Activated naive CD8-positive, alpha-beta T cell treated with anti-CD3 and anti-CD28 coated beads for 36 hours (primary cell): ENCODE data around the gene HEMK1. TPM values are rescaled to one million over a fixed set of nuclear protein-coding genes. Genes with fewer than 3 reads are reported as not detected.

Experiments
- DNase-seq: peaks from one replicate; pipeline ENCODE4 v3.0.0; 2021
- H3K27ac Mint-ChIP-seq: one replicate; pipeline ENCODE4 v1.8.0; 2022; ENCODE audit warnings: mild to moderate bottlenecking, moderate library complexity, mixed read lengths
- H3K27me3 Mint-ChIP-seq: one replicate; pipeline ENCODE4 v1.8.0; 2022; ENCODE audit warnings: mild to moderate bottlenecking, mixed read lengths
- H3K36me3 Mint-ChIP-seq: one replicate; pipeline ENCODE4 v1.8.0; 2021; ENCODE audit warnings: mild to moderate bottlenecking, mixed read lengths
- H3K4me1 Mint-ChIP-seq: one replicate; pipeline ENCODE4 v1.8.0; 2021; ENCODE audit warnings: mixed read lengths
- H3K4me3 Mint-ChIP-seq: one replicate; pipeline ENCODE4 v1.8.0; 2022; ENCODE audit warnings: mild to moderate bottlenecking, moderate library complexity, mixed read lengths
- H3K9me3 Mint-ChIP-seq: one replicate; pipeline ENCODE4 v1.8.0; 2022; ENCODE audit warnings: mixed read lengths
- total RNA-seq, 2 experiments: library from RNA; stranded (reverse); gene quantifications; one replicate each; pipeline ENCODE4 v1.2.3, GENCODE V29; 2021

Gene HEMK1
- total RNA-seq, 2 experiments from 2014 or later = 59.8 to 64.7 TPM

- Mint-ChIP-seq H3K27me3 (peaks cover 6% of the 10 kb centered on the region), H3K4me3 (no peak overlapping the region), H3K36me3 (no peaks in the 10 kb centered on the region), H3K9me3 (no peaks in the 10 kb centered on the region), H3K4me1 (no peaks in the 10 kb centered on the region), H3K27ac (no peak overlapping the region)
- no peak for DNase-seq
Observed at GRCh38 chr3:50536471-50537180, 32.7 kb upstream of the HEMK1 start.

- no peak for DNase-seq
- no peaks in the 10 kb centered on the region for H3K9me3 Mint-ChIP-seq
- H3K4me3 Mint-ChIP-seq = no peak overlapping the region
- peaks cover 4% of the 10 kb centered on the region for H3K27me3 Mint-ChIP-seq
- H3K36me3 Mint-ChIP-seq = no peaks in the 10 kb centered on the region
- H3K27ac Mint-ChIP-seq = no peak overlapping the region
- H3K4me1 Mint-ChIP-seq = no peaks in the 10 kb centered on the region
Observed at GRCh38 chr3:50537421-50538129, 31.7 kb upstream of the HEMK1 start.

- Mint-ChIP-seq H3K4me1 (no peaks in the 10 kb centered on the region), H3K36me3 (no peaks in the 10 kb centered on the region), H3K27ac (no peak overlapping the region), H3K27me3 (peaks cover 4% of the 10 kb centered on the region), H3K4me3 (no peak overlapping the region), H3K9me3 (no peaks in the 10 kb centered on the region)
- no peak for DNase-seq
Observed at GRCh38 chr3:50539356-50540286, 29.7 kb upstream of the HEMK1 start.

- no peaks in the 10 kb centered on the region for H3K36me3 Mint-ChIP-seq
- no peaks in the 10 kb centered on the region for H3K4me1 Mint-ChIP-seq
- H3K27me3 Mint-ChIP-seq = peaks cover 4% of the 10 kb centered on the region
- peak; percentile 42 for DNase-seq
- no peaks in the 10 kb centered on the region for H3K9me3 Mint-ChIP-seq
- H3K4me3 Mint-ChIP-seq = no peak overlapping the region
- H3K27ac Mint-ChIP-seq = no peak overlapping the region
Observed at GRCh38 chr3:50542177-50543034, 26.9 kb upstream of the HEMK1 start.

GRCh38 chr3:50545781-50546180 lies 23.5 kb upstream of the HEMK1 start:
- peaks cover 4% of the 10 kb centered on the region for H3K27me3 Mint-ChIP-seq
- H3K4me1 Mint-ChIP-seq = no peaks in the 10 kb centered on the region
- no peak for DNase-seq
- no peak overlapping the region for H3K4me3 Mint-ChIP-seq
- no peak overlapping the region for H3K27ac Mint-ChIP-seq
- no peaks in the 10 kb centered on the region for H3K9me3 Mint-ChIP-seq
- no peaks in the 10 kb centered on the region for H3K36me3 Mint-ChIP-seq

GRCh38 chr3:50549226-50549625 lies 20.1 kb upstream of the HEMK1 start:
- no peak for DNase-seq
- Mint-ChIP-seq H3K36me3 (no peaks in the 10 kb centered on the region), H3K27me3 (no peaks in the 10 kb centered on the region), H3K4me1 (no peaks in the 10 kb centered on the region), H3K27ac (no peak overlapping the region), H3K4me3 (no peak overlapping the region), H3K9me3 (no peaks in the 10 kb centered on the region)

GRCh38 chr3:50550079-50550736 lies 19.1 kb upstream of the HEMK1 start:
- Mint-ChIP-seq H3K27ac (no peak overlapping the region), H3K4me1 (peaks cover 4% of the 10 kb centered on the region), H3K36me3 (no peaks in the 10 kb centered on the region), H3K27me3 (no peaks in the 10 kb centered on the region), H3K9me3 (no peaks in the 10 kb centered on the region), H3K4me3 (no peak overlapping the region)
- DNase-seq = peak; percentile 68

- H3K4me1 Mint-ChIP-seq = peaks cover 4% of the 10 kb centered on the region
- H3K4me3 Mint-ChIP-seq = no peak overlapping the region
- H3K9me3 Mint-ChIP-seq = no peaks in the 10 kb centered on the region
- H3K27ac Mint-ChIP-seq = no peak overlapping the region
- no peaks in the 10 kb centered on the region for H3K27me3 Mint-ChIP-seq
- DNase-seq = no peak
- no peaks in the 10 kb centered on the region for H3K36me3 Mint-ChIP-seq
Observed at GRCh38 chr3:50551054-50551659, 18.2 kb upstream of the HEMK1 start.

GRCh38 chr3:50551681-50552435 lies 17.5 kb upstream of the HEMK1 start:
- Mint-ChIP-seq H3K4me1 (peaks cover 4% of the 10 kb centered on the region), H3K9me3 (no peaks in the 10 kb centered on the region), H3K36me3 (no peaks in the 10 kb centered on the region), H3K4me3 (no peak overlapping the region), H3K27ac (no peak overlapping the region), H3K27me3 (no peaks in the 10 kb centered on the region)
- no peak for DNase-seq

- peaks cover 4% of the 10 kb centered on the region for H3K4me1 Mint-ChIP-seq
- H3K4me3 Mint-ChIP-seq = no peak overlapping the region
- peak overlapping the region; percentile 22 for H3K27ac Mint-ChIP-seq
- no peaks in the 10 kb centered on the region for H3K36me3 Mint-ChIP-seq
- no peaks in the 10 kb centered on the region for H3K27me3 Mint-ChIP-seq
- no peak for DNase-seq
- H3K9me3 Mint-ChIP-seq = no peaks in the 10 kb centered on the region
Observed at GRCh38 chr3:50552598-50552997, 16.7 kb upstream of the HEMK1 start.

GRCh38 chr3:50554553-50554952 lies 14.8 kb upstream of the HEMK1 start:
- Mint-ChIP-seq H3K4me1 (peaks cover 4% of the 10 kb centered on the region), H3K9me3 (no peaks in the 10 kb centered on the region), H3K36me3 (no peaks in the 10 kb centered on the region), H3K4me3 (no peak overlapping the region), H3K27ac (no peak overlapping the region), H3K27me3 (no peaks in the 10 kb centered on the region)
- peak; percentile 30 for DNase-seq

- Mint-ChIP-seq H3K36me3 (no peaks in the 10 kb centered on the region), H3K27ac (no peak overlapping the region), H3K4me1 (peaks cover 4% of the 10 kb centered on the region), H3K4me3 (no peak overlapping the region), H3K9me3 (no peaks in the 10 kb centered on the region), H3K27me3 (no peaks in the 10 kb centered on the region)
- no peak for DNase-seq
Observed at GRCh38 chr3:50557106-50557505, 12.2 kb upstream of the HEMK1 start.

GRCh38 chr3:50557915-50558314 lies 11.4 kb upstream of the HEMK1 start:
- H3K27ac Mint-ChIP-seq = no peak overlapping the region
- H3K36me3 Mint-ChIP-seq = no peaks in the 10 kb centered on the region
- no peaks in the 10 kb centered on the region for H3K27me3 Mint-ChIP-seq
- no peak overlapping the region for H3K4me3 Mint-ChIP-seq
- peaks cover 4% of the 10 kb centered on the region for H3K4me1 Mint-ChIP-seq
- H3K9me3 Mint-ChIP-seq = no peaks in the 10 kb centered on the region
- no peak for DNase-seq
